Astrocyte (in vitro differentiated cells and primary cell): Measurements from ENCODE around the gene LRRC55.

Experiments used
- EZH2 ChIP-seq: IDR thresholded peaks from 2 replicates; pipeline ENCODE4 v1.6.1; 2012; ENCODE audit warnings: mild to moderate bottlenecking, low read length, inconsistent platforms; ENCODE audit not compliant: insufficient read depth
- TF ChIP-seq, protein P1 (sequence below): IDR thresholded peaks from 2 replicates; pipeline ENCODE4 v1.5.1; 2011; ENCODE audit warnings: low read depth, mild to moderate bottlenecking, inconsistent platforms, low read length, moderate library complexity; ENCODE audit not compliant: insufficient read depth

DNA sequence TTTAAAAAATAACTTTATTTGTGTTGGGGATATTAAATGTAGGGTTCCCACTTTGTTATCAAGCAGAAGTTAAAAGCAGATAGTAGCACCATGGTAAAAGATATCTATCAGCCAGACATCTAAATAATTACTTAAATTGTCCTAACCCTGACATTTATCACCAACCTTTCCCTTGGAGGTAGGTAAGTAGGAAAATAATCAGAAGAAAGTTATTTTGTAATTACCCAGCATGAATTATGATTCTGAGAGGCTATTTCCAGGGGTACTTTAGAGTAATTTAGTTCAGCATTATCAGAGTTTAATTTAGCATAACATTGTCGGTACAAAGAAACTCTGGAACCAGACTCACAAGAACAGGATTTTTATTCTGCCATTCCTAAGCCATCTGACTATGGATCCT, 23.2 kb upstream of the LRRC55 start:
- TF ChIP-seq, protein P1, sequence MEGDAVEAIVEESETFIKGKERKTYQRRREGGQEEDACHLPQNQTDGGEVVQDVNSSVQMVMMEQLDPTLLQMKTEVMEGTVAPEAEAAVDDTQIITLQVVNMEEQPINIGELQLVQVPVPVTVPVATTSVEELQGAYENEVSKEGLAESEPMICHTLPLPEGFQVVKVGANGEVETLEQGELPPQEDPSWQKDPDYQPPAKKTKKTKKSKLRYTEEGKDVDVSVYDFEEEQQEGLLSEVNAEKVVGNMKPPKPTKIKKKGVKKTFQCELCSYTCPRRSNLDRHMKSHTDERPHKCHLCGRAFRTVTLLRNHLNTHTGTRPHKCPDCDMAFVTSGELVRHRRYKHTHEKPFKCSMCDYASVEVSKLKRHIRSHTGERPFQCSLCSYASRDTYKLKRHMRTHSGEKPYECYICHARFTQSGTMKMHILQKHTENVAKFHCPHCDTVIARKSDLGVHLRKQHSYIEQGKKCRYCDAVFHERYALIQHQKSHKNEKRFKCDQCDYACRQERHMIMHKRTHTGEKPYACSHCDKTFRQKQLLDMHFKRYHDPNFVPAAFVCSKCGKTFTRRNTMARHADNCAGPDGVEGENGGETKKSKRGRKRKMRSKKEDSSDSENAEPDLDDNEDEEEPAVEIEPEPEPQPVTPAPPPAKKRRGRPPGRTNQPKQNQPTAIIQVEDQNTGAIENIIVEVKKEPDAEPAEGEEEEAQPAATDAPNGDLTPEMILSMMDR: no peak
- TF ChIP-seq EZH2: no peak
